ENCODE results near the gene SCN3A. TPM values are rescaled to one million over a fixed set of nuclear protein-coding genes. Genes with fewer than 3 reads are reported as not detected.

The SCN3A gene
- total RNA-seq, 2 donors from 2014 or later = 0.40 to 0.80 TPM

GRCh38 chr2:165155152-165155551, 48.7 kb downstream of the SCN3A start:
- Histone ChIP-seq H3K27ac (no peak overlapping the region), H3K4me1 (no peaks in the 10 kb centered on the region), H3K9ac (ENCODE audit: low read depth in 2 of 2, low read length in 2 of 2) (no peak overlapping the region), H3K9me3 (no peaks in the 10 kb centered on the region), H3K36me3 (no peaks in the 10 kb centered on the region), H3K4me3 (no peak overlapping the region), H3K27me3 (no peaks in the 10 kb centered on the region)
- DNase-seq = no peak
- no peak for TF ChIP-seq CTCF (IDR thresholded peaks at IDR 0.05)
- intact Hi-C loops (cut with DNase I) = no loop called here

DNA sequence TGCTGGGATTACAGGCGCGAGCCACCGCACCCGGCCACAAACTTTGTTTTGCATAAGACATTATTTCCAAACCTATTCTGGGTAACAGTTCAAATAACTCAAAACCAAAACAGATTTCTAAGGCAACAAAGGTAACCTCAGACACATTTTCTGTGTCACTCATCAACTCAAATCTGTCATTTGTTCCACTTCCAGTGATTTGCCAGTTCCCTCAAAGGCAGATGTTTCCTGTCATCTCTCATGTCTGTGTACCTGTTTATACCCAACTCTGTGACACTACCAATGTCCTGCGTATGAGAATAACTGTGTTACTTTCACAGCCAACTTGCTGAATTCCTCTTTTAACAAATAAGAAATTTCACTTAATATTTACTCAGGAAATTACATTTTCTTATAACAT, 54.4 kb downstream of the SCN3A start:
- no peak for TF ChIP-seq CTCF (IDR thresholded peaks at IDR 0.05)
- no peak overlapping the region for H3K9ac ChIP-seq (ENCODE audit: low read depth in 2 of 2, low read length in 2 of 2)
- H3K27me3 ChIP-seq = no peaks in the 10 kb centered on the region
- no peaks in the 10 kb centered on the region for H3K9me3 ChIP-seq
- no peaks in the 10 kb centered on the region for H3K36me3 ChIP-seq
- no peak overlapping the region for H3K27ac ChIP-seq
- H3K4me3 ChIP-seq = no peak overlapping the region
- intact Hi-C loops (cut with DNase I) = no loop called here
- no peaks in the 10 kb centered on the region for H3K4me1 ChIP-seq
- DNase-seq = no peak

DNA sequence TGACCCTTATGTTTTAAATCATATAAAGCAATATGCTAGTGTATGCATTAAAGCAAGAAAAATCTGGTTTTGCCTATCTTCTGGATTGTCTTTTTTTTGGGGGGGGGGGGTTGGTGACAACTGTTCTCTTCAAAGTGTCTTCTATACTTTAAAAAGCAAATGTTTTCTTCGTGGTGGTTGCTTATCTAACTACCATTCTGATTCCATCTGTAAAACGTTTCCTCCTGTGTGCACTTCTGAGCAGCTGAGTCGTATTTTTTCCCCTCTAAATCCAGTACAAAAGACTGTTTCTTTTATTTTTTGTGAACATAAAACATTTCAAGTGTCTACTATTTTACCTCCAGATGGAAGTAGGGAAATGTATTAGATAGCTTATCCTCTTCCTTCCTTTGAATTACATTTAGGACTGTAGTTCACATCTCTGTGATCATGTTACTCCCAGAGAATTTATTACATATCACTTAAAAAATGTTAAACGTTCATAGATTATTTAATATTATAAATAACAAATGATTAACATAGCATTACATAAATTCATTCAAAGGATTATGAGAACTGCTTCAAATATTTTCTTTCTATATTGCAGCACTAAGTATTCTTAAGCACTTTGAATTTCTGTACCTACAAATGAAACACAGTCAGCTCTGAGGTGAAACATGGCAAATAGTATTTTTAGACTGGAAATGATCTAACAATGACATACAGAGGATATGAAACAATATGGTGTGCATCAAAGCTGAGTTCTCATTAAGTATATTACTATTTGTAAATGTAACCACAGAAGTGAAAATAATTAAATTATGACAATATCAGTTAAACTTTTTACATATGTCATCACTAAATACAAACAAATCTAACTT, 56.4 kb downstream of the SCN3A start:
- intact Hi-C loops (cut with DNase I) = no loop called here
- TF ChIP-seq CTCF (IDR thresholded peaks at IDR 0.05) = no peak
- Histone ChIP-seq H3K27me3 (no peaks in the 10 kb centered on the region), H3K4me1 (no peaks in the 10 kb centered on the region), H3K36me3 (no peaks in the 10 kb centered on the region), H3K9me3 (no peaks in the 10 kb centered on the region), H3K9ac (ENCODE audit: low read depth in 2 of 2, low read length in 2 of 2) (no peak overlapping the region), H3K27ac (no peak overlapping the region), H3K4me3 (no peak overlapping the region)
- DNase-seq = no peak

- no peaks in the 10 kb centered on the region for H3K9me3 ChIP-seq
- no peak overlapping the region for H3K27ac ChIP-seq
- TF ChIP-seq CTCF (IDR thresholded peaks at IDR 0.05) = no peak
- H3K36me3 ChIP-seq = no peaks in the 10 kb centered on the region
- intact Hi-C loops (cut with DNase I) = no loop called here
- H3K4me1 ChIP-seq = no peaks in the 10 kb centered on the region
- no peak overlapping the region for H3K4me3 ChIP-seq
- H3K9ac ChIP-seq (ENCODE audit: low read depth in 2 of 2, low read length in 2 of 2) = no peak overlapping the region
- H3K27me3 ChIP-seq = no peaks in the 10 kb centered on the region
- DNase-seq = no peak
Observed at GRCh38 chr2:165144315-165144714, 59.5 kb downstream of the SCN3A start.

DNA sequence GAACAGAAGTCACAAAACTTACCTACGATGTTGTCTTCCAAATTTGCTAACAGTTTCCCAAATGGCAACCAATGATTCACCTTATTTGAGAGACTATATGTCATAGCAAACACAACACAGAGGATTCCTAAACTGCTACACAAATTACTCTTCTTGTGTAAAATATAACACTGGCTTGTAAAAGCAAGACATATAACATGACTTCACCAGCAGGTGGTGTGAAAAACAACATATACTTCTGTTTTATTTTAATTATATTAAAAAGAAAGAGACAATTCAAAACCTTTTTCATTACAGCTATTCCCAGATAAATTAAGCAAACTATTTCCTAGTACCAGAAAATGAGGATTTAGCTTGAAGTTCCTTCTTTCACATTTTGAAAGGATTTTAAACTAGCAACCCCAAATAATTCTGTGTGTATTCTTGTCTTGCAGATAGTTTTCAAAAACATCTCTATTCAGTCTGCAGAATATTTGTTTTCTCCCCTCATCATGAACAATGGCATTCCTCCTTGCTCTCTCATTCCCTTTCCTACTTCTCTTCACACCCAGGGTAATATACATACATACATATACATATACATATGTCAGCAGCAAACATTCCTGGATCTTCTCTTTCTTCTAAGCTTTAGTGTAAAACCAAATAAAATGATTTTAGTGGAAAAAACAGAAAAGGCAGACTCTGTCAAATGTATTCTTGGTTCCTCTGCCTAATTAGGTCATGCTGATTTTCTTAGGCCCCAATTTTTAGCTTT, 62.1 kb downstream of the SCN3A start:
- H3K9ac ChIP-seq (ENCODE audit: low read depth in 2 of 2, low read length in 2 of 2) = no peak overlapping the region
- no peak overlapping the region for H3K4me3 ChIP-seq
- no peak for DNase-seq
- no peak for TF ChIP-seq CTCF (IDR thresholded peaks at IDR 0.05)
- H3K27me3 ChIP-seq = no peaks in the 10 kb centered on the region
- intact Hi-C loops (cut with DNase I) = no loop called here
- no peaks in the 10 kb centered on the region for H3K9me3 ChIP-seq
- no peaks in the 10 kb centered on the region for H3K36me3 ChIP-seq
- H3K27ac ChIP-seq = no peak overlapping the region
- no peaks in the 10 kb centered on the region for H3K4me1 ChIP-seq
